ENCODE results near the gene GIMAP5. TPM values are rescaled to one million over a fixed set of nuclear protein-coding genes. Genes with fewer than 3 reads are reported as not detected.

Gene GIMAP5
- total RNA-seq, 1 donor from 2014 or later, result not detected

DNA sequence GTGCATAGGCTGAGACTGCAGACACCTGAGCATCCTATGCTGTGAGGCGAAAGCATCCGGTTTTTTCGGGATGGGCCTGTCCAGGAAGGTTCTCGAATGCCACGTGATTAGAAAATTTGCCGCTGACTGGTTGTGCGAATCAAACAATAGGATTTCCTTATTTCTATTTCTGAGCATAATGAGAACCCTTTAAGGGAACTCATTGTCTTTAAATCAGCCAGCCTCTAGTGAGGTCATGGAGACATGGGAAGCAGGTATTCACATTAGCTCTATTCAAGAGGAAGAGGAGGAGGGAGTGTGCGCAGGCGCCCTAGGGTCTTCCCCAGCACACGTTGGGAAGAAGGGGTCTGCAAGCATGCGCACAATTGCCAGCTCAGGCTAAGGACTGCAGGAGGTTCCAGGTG lies 15.2 kb upstream of the GIMAP5 start:
- H3K27me3 ChIP-seq (ENCODE audit: control insufficient read depth, insufficient read depth, low read length), result no peaks in the 10 kb centered on the region
- DNase-seq (ENCODE audit: low read depth), result no peak
- H3K36me3 ChIP-seq (ENCODE audit: control insufficient read depth, insufficient read depth, low read length), result no peaks in the 10 kb centered on the region
- FAIRE-seq, result no peak
- H3K4me3 ChIP-seq (ENCODE audit: low read depth, low read length), result no peak overlapping the region
- TF ChIP-seq, protein P1, sequence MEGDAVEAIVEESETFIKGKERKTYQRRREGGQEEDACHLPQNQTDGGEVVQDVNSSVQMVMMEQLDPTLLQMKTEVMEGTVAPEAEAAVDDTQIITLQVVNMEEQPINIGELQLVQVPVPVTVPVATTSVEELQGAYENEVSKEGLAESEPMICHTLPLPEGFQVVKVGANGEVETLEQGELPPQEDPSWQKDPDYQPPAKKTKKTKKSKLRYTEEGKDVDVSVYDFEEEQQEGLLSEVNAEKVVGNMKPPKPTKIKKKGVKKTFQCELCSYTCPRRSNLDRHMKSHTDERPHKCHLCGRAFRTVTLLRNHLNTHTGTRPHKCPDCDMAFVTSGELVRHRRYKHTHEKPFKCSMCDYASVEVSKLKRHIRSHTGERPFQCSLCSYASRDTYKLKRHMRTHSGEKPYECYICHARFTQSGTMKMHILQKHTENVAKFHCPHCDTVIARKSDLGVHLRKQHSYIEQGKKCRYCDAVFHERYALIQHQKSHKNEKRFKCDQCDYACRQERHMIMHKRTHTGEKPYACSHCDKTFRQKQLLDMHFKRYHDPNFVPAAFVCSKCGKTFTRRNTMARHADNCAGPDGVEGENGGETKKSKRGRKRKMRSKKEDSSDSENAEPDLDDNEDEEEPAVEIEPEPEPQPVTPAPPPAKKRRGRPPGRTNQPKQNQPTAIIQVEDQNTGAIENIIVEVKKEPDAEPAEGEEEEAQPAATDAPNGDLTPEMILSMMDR (IDR thresholded peaks at IDR 0.05; ENCODE audit: insufficient read depth, low read length, severe bottlenecking), result no peak

DNA sequence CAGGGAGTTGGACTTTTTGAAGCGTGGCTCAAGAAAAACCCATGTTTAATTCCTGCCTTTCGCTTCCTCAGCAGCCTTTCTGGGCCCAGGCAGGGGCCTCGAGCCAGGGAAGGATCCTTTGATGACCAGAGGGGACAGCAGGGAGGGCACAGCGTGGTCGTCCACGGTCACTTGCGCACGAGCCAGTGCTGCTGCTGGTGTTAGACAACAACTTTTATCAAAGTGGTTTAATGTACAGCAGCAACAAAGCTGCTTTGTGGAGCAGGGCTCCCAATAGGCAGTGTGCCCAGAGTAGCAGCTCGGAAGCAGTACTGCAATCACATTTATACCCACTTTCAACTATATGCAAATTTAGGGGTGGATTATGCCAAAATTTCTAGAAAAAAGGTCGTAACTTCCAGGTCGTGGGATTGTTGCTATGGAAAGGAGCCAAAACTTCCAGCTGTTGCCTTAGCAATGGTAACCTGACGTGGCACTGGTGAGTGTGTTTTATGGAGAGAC lies 14.7 kb upstream of the GIMAP5 start:
- DNase-seq (ENCODE audit: low read depth) (no peak), FAIRE-seq (no peak)
- TF ChIP-seq, protein P1 (IDR thresholded peaks at IDR 0.05; ENCODE audit: insufficient read depth, low read length, severe bottlenecking), result no peak
- H3K36me3 ChIP-seq (ENCODE audit: control insufficient read depth, insufficient read depth, low read length), result no peaks in the 10 kb centered on the region
- H3K4me3 ChIP-seq (ENCODE audit: low read depth, low read length), result no peak overlapping the region
- no peaks in the 10 kb centered on the region for H3K27me3 ChIP-seq (ENCODE audit: control insufficient read depth, insufficient read depth, low read length)

DNA sequence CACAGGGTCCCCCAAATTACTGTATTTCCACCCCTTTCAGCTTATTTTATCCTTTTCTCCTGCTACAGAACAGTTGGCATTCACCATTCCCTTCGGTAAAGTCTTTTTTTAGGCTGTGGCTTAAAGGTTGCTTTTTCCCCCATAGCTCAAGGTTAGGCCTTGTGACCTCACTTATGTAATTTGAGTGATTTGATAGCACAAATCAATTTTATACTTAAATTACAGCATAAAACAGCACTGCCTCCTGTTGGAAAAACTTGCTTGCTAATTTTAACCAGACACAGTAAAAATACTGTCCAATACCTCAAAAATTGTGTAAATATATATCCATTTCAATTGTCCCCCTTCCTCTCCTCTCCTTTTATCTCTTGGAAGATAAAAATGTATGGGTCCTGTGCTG lies 13.8 kb upstream of the GIMAP5 start:
- FAIRE-seq, result no peak
- no peak for DNase-seq (ENCODE audit: low read depth)
- H3K36me3 ChIP-seq (ENCODE audit: control insufficient read depth, insufficient read depth, low read length), result no peaks in the 10 kb centered on the region
- no peak overlapping the region for H3K4me3 ChIP-seq (ENCODE audit: low read depth, low read length)
- TF ChIP-seq, protein P1 (IDR thresholded peaks at IDR 0.05; ENCODE audit: insufficient read depth, low read length, severe bottlenecking), result no peak
- H3K27me3 ChIP-seq (ENCODE audit: control insufficient read depth, insufficient read depth, low read length), result no peaks in the 10 kb centered on the region

DNA sequence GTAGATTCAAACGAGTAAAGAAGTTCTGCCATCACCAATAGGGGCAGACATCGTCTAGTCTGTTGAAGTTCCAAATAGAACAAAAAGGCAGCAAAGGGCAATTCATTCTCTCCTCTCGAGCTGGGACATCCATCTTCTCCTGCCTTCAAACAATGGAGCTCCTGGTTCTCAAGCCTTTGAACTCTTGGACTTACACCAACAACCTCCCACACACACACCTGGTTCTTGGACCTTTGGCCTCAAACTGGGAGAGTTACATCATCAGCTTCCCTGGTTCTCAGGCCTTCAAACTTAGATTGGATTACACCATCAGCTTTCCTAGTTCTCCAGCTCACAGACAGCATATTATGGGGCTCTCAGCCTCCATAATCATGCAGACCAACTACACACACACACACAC lies 9.8 kb upstream of the GIMAP5 start:
- DNase-seq (ENCODE audit: low read depth), result no peak
- Histone ChIP-seq H3K4me3 (ENCODE audit: low read depth, low read length) (no peak overlapping the region), H3K27me3 (ENCODE audit: control insufficient read depth, insufficient read depth, low read length) (no peaks in the 10 kb centered on the region), H3K36me3 (ENCODE audit: control insufficient read depth, insufficient read depth, low read length) (no peaks in the 10 kb centered on the region)
- no peak for FAIRE-seq
- TF ChIP-seq, protein P1 (IDR thresholded peaks at IDR 0.05; ENCODE audit: insufficient read depth, low read length, severe bottlenecking), result no peak

DNA sequence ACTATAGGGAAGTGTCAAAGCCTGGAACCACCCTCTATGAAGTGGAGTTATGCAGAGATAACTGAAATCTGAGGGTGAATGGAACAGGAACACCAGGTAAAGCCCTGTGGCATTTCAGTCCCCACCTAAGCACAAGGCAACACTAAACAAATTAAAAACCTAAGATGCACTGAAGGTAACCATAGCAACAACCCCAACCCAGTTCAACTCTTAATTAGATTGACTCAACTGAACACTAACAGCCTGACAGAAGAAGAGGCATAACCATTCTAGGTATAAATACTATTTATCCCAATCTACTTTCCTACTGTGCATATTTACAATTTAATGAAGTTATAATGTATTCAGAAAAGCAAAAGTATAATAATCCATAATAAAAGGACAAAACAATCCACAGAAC lies 9.2 kb upstream of the GIMAP5 start:
- no peaks in the 10 kb centered on the region for H3K27me3 ChIP-seq (ENCODE audit: control insufficient read depth, insufficient read depth, low read length)
- FAIRE-seq (no peak), DNase-seq (ENCODE audit: low read depth) (no peak)
- H3K36me3 ChIP-seq (ENCODE audit: control insufficient read depth, insufficient read depth, low read length), result no peaks in the 10 kb centered on the region
- H3K4me3 ChIP-seq (ENCODE audit: low read depth, low read length), result no peak overlapping the region
- TF ChIP-seq, protein P1 (IDR thresholded peaks at IDR 0.05; ENCODE audit: insufficient read depth, low read length, severe bottlenecking), result no peak

DNA sequence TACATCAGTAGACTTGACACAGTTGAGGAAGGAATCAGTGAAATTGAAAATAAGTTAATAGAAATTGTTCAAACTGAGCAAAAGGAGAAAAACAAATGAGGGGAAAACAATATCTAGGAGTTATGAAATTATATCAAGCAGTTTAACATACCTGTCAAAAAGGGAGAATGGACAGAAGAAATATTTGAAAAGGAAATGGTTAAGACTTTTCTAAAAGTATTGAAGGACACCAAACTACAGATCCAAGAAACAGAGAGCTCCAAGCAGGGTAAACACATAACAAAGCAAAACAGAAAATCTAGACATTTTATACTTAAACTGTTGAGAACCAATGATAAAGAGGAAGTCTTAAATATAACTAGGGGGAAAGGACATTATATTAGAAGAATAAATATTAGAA lies 8.6 kb upstream of the GIMAP5 start:
- no peak for DNase-seq (ENCODE audit: low read depth)
- TF ChIP-seq, protein P1 (IDR thresholded peaks at IDR 0.05; ENCODE audit: insufficient read depth, low read length, severe bottlenecking), result no peak
- Histone ChIP-seq H3K27me3 (ENCODE audit: control insufficient read depth, insufficient read depth, low read length) (no peaks in the 10 kb centered on the region), H3K36me3 (ENCODE audit: control insufficient read depth, insufficient read depth, low read length) (no peaks in the 10 kb centered on the region), H3K4me3 (ENCODE audit: low read depth, low read length) (no peak overlapping the region)
- no peak for FAIRE-seq
